NB4 (cell line): Measurements from ENCODE around the gene ROBO1.

Experiments used
- DNase-seq: peaks from one replicate; pipeline ENCODE4 v3.0.0; 2010; ENCODE audit warnings: low read depth
- H3K4me3 ChIP-seq: one replicate; pipeline ENCODE4 v1.5.1; 2011; ENCODE audit warnings: mild to moderate bottlenecking, low read depth, low read length, moderate library complexity
- MYC ChIP-seq: IDR thresholded peaks from 2 replicates; pipeline ENCODE4 v1.6.1; 2011; ENCODE audit warnings: low read depth, low read length
- POLR2A ChIP-seq: IDR thresholded peaks from 2 replicates; pipeline ENCODE4 v1.6.1; 2011; ENCODE audit warnings: mild to moderate bottlenecking; ENCODE audit not compliant: insufficient read length; ENCODE audit errors: extremely low read depth
- TF ChIP-seq, protein P1 (sequence below): IDR thresholded peaks from one replicate; pipeline ENCODE4 v1.5.1; 2012; ENCODE audit warnings: low read depth, low read length
- TF ChIP-seq, protein P2 (sequence below): IDR thresholded peaks from 2 replicates; pipeline ENCODE4 v1.6.1; 2011; ENCODE audit warnings: low read depth, low read length

The ROBO1 gene

DNA sequence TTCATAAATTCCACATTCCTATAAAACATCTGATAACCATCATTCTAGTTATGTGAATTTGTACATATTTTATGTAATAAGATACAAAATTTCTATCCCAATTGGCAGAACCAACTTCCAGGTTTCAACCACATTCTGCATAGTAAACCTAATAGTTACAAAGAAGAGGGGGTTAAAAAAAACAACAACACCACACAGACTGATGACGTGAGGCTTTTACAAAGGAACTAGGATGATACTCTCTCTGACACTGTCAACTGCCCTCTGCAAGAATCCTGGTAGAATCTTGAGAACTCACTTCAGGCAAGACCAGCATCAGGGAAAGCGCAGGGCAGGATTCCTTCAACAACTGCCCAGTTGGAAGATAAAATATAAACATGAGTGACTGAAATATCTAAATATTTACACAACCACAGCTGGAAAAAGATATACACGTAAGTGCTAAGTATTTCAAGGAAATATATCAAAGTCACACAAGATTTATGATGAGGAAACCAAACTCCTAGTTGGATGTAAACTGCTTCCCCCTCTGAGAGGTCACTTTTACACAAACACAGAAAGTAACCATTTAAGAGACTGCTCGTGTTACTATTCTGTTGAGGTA, 816.4 kb downstream of the ROBO1 start:
- no peak for TF ChIP-seq MYC
- TF ChIP-seq, protein P1, sequence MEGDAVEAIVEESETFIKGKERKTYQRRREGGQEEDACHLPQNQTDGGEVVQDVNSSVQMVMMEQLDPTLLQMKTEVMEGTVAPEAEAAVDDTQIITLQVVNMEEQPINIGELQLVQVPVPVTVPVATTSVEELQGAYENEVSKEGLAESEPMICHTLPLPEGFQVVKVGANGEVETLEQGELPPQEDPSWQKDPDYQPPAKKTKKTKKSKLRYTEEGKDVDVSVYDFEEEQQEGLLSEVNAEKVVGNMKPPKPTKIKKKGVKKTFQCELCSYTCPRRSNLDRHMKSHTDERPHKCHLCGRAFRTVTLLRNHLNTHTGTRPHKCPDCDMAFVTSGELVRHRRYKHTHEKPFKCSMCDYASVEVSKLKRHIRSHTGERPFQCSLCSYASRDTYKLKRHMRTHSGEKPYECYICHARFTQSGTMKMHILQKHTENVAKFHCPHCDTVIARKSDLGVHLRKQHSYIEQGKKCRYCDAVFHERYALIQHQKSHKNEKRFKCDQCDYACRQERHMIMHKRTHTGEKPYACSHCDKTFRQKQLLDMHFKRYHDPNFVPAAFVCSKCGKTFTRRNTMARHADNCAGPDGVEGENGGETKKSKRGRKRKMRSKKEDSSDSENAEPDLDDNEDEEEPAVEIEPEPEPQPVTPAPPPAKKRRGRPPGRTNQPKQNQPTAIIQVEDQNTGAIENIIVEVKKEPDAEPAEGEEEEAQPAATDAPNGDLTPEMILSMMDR = no peak
- TF ChIP-seq, protein P2, sequence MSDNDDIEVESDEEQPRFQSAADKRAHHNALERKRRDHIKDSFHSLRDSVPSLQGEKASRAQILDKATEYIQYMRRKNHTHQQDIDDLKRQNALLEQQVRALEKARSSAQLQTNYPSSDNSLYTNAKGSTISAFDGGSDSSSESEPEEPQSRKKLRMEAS = no peak
- TF ChIP-seq POLR2A = no peak
- no peak for DNase-seq
- no peak overlapping the region for H3K4me3 ChIP-seq

DNA sequence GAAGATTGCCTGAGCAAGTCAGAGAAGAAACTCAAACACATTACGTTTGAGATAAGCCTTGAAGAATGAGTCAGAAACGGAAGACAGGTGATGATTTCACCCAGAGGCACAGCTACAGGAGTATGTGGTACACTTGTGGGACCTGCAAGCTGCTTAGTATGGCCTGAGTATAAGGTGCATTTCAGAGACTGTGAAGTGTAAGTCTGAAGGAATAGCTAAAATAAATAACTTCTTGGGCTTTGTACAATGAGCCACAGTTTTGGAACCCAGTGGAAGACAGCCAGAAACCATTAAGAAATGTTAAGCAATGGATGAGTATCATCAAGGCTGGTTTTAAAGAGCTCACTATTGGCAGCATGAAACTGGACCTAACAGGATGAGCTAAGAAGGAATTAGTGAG, 826.2 kb downstream of the ROBO1 start:
- no peak overlapping the region for H3K4me3 ChIP-seq
- no peak for DNase-seq
- TF ChIP-seq, protein P1 = no peak
- TF ChIP-seq MYC = no peak
- TF ChIP-seq, protein P2 = no peak
- TF ChIP-seq POLR2A = no peak

DNA sequence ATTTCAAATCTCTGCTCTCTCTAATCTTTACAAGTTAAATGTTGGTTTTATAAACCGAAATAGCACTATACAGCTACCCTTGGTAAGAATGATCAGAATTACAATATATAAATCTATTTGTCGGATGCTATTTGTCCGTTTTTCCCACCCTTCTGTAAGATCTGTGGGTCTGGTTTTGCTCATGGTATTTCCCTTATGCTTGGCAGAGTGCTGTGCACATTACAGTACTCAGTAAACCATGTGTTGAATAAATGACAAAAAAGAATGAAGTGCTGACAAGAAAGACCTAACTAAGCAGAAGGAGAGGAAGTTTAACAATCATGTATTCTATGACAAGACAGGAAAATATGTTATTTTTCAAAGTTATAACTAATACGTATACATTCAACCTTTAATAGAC, 827.2 kb downstream of the ROBO1 start:
- no peak overlapping the region for H3K4me3 ChIP-seq
- DNase-seq = no peak
- no peak for TF ChIP-seq POLR2A
- no peak for TF ChIP-seq MYC
- TF ChIP-seq, protein P1 = no peak
- TF ChIP-seq, protein P2 = no peak

DNA sequence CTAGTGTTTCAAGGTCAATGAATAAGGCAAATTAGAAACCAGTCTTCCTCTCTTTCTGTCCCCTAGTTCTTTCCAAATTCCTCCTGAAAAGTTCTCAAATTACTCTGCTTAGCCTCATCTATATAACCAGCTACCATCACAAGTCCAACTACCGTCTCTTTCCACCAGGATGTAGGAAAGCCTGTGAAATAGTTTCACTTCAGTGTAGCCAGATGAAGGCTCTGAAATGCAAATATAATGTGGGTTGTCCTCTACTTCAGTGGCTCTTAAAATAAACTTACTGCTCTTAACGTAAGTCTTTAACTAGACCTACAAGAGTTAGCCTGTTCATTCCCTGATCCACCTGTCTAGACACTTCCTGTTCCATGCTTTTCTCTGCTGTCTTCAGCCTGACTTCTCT, 827.7 kb downstream of the ROBO1 start:
- no peak for DNase-seq
- TF ChIP-seq, protein P2 = no peak
- TF ChIP-seq MYC (no peak), POLR2A (no peak)
- TF ChIP-seq, protein P1 = no peak
- H3K4me3 ChIP-seq = no peak overlapping the region

DNA sequence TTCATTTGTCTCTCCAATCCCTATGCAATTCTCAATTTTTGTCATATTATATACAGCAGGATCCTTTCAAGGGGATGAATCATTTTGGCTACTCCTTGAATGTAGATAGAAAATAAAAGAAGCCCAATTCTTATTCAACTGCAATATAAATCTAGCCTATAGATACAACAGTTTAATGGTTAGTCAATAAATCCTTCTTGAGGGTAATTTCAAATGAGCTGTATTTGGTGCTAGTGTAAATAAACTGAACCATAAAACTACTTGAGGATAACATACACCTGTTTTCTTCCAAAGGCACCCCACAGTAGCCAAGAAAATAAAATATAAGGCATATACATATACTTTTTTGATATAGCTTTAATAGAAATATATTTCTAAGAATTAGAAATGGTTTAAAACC, 830.3 kb downstream of the ROBO1 start:
- TF ChIP-seq MYC = no peak
- TF ChIP-seq, protein P1 = no peak
- TF ChIP-seq, protein P2 = no peak
- no peak for TF ChIP-seq POLR2A
- no peak overlapping the region for H3K4me3 ChIP-seq
- DNase-seq = no peak

DNA sequence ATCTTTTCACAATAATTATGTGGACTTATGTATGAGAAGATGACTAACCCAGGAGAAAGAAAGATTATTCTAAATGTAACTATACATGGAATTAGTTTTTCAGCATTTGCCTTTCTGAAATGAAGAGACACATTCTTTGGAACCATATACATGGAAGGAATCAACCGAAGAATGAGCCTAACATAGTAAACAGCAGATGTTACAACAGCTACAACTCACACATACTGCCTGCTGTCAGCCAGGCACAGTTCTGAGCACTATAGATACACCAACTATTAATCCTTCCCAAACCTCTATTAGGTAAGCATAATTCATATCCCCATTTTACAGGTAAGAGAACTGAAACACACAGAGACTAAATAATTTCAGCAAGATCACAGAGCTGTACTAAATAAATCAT, 840.0 kb downstream of the ROBO1 start:
- no peak overlapping the region for H3K4me3 ChIP-seq
- no peak for TF ChIP-seq MYC
- no peak for TF ChIP-seq POLR2A
- TF ChIP-seq, protein P2 = no peak
- TF ChIP-seq, protein P1 = no peak

More for the DNA sequence above, 840.0 kb downstream of the ROBO1 start:
- DNase-seq = no peak
